HG02970 (cell line): Measurements from ENCODE around the gene TENM4.

Experiments used
- ATAC-seq: cut with Tn5 transposase; IDR thresholded peaks from one replicate; pipeline ENCODE4 v1.9.1; 2021; ENCODE audit warnings: mild to moderate bottlenecking, moderate library complexity, moderate number of reproducible peaks; ENCODE audit not compliant: unreplicated experiment, low FRiP score

TENM4 gene

GRCh38 chr11:78812513-78813293 is 628.1 kb downstream of the TENM4 start:
- ATAC-seq: no peak

GRCh38 chr11:78810559-78811009 is 630.2 kb downstream of the TENM4 start:
- ATAC-seq: no peak

- ATAC-seq: no peak
Observed at GRCh38 chr11:78809931-78810541, 630.8 kb downstream of the TENM4 start.

GRCh38 chr11:78808923-78809322 is 631.9 kb downstream of the TENM4 start:
- ATAC-seq: no peak

- no peak for ATAC-seq
Observed at GRCh38 chr11:78807351-78807750, 633.5 kb downstream of the TENM4 start.

- no peak for ATAC-seq
Observed at GRCh38 chr11:78806214-78807004, 634.4 kb downstream of the TENM4 start.

GRCh38 chr11:78804991-78805390 is 635.8 kb downstream of the TENM4 start:
- no peak for ATAC-seq

GRCh38 chr11:78803995-78804394 is 636.8 kb downstream of the TENM4 start:
- ATAC-seq: no peak

GRCh38 chr11:78802058-78802761 is 638.6 kb downstream of the TENM4 start:
- ATAC-seq: no peak

- no peak for ATAC-seq
Observed at GRCh38 chr11:78801161-78801884, 639.5 kb downstream of the TENM4 start.

GRCh38 chr11:78800756-78801155 is 640.1 kb downstream of the TENM4 start:
- no peak for ATAC-seq

- no peak for ATAC-seq
Observed at GRCh38 chr11:78800096-78800690, 640.6 kb downstream of the TENM4 start.

GRCh38 chr11:78798663-78799062 is 642.2 kb downstream of the TENM4 start:
- peak; percentile 66 for ATAC-seq

- ATAC-seq: no peak
Observed at GRCh38 chr11:78797559-78797958, 643.3 kb downstream of the TENM4 start.

- ATAC-seq: no peak
Observed at GRCh38 chr11:78796956-78797355, 643.9 kb downstream of the TENM4 start.

- ATAC-seq: no peak
Observed at GRCh38 chr11:78795621-78796261, 645.1 kb downstream of the TENM4 start.

- no peak for ATAC-seq
Observed at GRCh38 chr11:78791964-78792363, 648.9 kb downstream of the TENM4 start.

- no peak for ATAC-seq
Observed at GRCh38 chr11:78791254-78791653, 649.6 kb downstream of the TENM4 start.

- ATAC-seq: no peak
Observed at GRCh38 chr11:78790784-78791183, 650.0 kb downstream of the TENM4 start.
